ENCODE data around the gene PRR14. TPM values are rescaled to one million over a fixed set of nuclear protein-coding genes. Genes with fewer than 3 reads are reported as not detected.
A peak's percentile ranks its signal among the peaks of the same experiment; 100 is the strongest.

The PRR14 gene
- total and polyA plus RNA-seq, 10 of the 15 experiments (the other 5 are each of a cell fraction or from before 2014, with no cell fraction given): 2.5 to 66.8 (median 19.2) TPM

- TF ChIP-seq SREBF1 (IDR thresholded peaks at IDR 0.05; ENCODE audit: low read length) (no peak), USF2 (IDR thresholded peaks at IDR 0.05; ENCODE audit: borderline replicate concordance, low read depth, low read length) (no peak), CREB1 (IDR thresholded peaks at IDR 0.05; ENCODE audit: low read depth) (no peak), NR2C2 (IDR thresholded peaks at IDR 0.05; ENCODE audit: borderline replicate concordance, control insufficient read depth, insufficient read length, low read depth) (no peak), SRF (IDR thresholded peaks at IDR 0.05; ENCODE audit: low read depth in 2 of 2, low read length in 2 of 2) (no peak), POLR2AphosphoS2 (IDR thresholded peaks at IDR 0.05; ENCODE audit: low read depth, low read length) (no peak), ETV6 (conservative IDR thresholded peaks at IDR 0.05 in 1 of 2, IDR thresholded peaks at IDR 0.05 in 1 of 2; ENCODE audit: borderline replicate concordance in 1 of 2, low read depth in 1 of 2) (no peak), CBX3 (IDR thresholded peaks at IDR 0.05; ENCODE audit: borderline replicate concordance, low read depth) (no peak), PKNOX1 (IDR thresholded peaks at IDR 0.05) (no peak), RAD21 (IDR thresholded peaks at IDR 0.05; ENCODE audit: insufficient read depth, low read depth, low read length) (peak; percentile 81), NBN (IDR thresholded peaks at IDR 0.05) (no peak), SMARCA5 (IDR thresholded peaks at IDR 0.05) (peak; percentile 75), HDAC2 (IDR thresholded peaks at IDR 0.05) (no peak), NFYA (IDR thresholded peaks at IDR 0.05; ENCODE audit: borderline replicate concordance, low read depth, low read length) (no peak), BMI1 (IDR thresholded peaks at IDR 0.05; ENCODE audit: borderline replicate concordance) (no peak)
- TF ChIP-seq, protein P1, sequence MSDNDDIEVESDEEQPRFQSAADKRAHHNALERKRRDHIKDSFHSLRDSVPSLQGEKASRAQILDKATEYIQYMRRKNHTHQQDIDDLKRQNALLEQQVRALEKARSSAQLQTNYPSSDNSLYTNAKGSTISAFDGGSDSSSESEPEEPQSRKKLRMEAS (IDR thresholded peaks at IDR 0.05; ENCODE audit: low read depth, low read length): no peak
- TF ChIP-seq, protein P2, sequence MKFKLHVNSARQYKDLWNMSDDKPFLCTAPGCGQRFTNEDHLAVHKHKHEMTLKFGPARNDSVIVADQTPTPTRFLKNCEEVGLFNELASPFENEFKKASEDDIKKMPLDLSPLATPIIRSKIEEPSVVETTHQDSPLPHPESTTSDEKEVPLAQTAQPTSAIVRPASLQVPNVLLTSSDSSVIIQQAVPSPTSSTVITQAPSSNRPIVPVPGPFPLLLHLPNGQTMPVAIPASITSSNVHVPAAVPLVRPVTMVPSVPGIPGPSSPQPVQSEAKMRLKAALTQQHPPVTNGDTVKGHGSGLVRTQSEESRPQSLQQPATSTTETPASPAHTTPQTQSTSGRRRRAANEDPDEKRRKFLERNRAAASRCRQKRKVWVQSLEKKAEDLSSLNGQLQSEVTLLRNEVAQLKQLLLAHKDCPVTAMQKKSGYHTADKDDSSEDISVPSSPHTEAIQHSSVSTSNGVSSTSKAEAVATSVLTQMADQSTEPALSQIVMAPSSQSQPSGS (IDR thresholded peaks at IDR 0.05; ENCODE audit: low read length): no peak
- TF ChIP-seq, protein P3, sequence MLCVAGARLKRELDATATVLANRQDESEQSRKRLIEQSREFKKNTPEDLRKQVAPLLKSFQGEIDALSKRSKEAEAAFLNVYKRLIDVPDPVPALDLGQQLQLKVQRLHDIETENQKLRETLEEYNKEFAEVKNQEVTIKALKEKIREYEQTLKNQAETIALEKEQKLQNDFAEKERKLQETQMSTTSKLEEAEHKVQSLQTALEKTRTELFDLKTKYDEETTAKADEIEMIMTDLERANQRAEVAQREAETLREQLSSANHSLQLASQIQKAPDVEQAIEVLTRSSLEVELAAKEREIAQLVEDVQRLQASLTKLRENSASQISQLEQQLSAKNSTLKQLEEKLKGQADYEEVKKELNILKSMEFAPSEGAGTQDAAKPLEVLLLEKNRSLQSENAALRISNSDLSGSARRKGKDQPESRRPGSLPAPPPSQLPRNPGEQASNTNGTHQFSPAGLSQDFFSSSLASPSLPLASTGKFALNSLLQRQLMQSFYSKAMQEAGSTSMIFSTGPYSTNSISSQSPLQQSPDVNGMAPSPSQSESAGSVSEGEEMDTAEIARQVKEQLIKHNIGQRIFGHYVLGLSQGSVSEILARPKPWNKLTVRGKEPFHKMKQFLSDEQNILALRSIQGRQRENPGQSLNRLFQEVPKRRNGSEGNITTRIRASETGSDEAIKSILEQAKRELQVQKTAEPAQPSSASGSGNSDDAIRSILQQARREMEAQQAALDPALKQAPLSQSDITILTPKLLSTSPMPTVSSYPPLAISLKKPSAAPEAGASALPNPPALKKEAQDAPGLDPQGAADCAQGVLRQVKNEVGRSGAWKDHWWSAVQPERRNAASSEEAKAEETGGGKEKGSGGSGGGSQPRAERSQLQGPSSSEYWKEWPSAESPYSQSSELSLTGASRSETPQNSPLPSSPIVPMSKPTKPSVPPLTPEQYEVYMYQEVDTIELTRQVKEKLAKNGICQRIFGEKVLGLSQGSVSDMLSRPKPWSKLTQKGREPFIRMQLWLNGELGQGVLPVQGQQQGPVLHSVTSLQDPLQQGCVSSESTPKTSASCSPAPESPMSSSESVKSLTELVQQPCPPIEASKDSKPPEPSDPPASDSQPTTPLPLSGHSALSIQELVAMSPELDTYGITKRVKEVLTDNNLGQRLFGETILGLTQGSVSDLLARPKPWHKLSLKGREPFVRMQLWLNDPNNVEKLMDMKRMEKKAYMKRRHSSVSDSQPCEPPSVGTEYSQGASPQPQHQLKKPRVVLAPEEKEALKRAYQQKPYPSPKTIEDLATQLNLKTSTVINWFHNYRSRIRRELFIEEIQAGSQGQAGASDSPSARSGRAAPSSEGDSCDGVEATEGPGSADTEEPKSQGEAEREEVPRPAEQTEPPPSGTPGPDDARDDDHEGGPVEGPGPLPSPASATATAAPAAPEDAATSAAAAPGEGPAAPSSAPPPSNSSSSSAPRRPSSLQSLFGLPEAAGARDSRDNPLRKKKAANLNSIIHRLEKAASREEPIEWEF (IDR thresholded peaks at IDR 0.05; ENCODE audit: insufficient replicate concordance, low read depth, low read length): no peak
Measured at GRCh38 chr16:30628628-30629540, 21.9 kb upstream of the PRR14 start (continued).
